Measurements from ENCODE around the gene PTPN6.
A peak's percentile ranks its signal among the peaks of the same experiment; 100 is the strongest.
"Not testable (repeated sequence)": the region's sequence is repeated elsewhere in the genome, so short reads cannot be mapped to it uniquely, and the experiment has no call there.

PTPN6 gene

GRCh38 chr12:6950811-6951540, at the start of gene PTPN6:
Gene PTPN6 (plus strand): TSS chr12:6951356. CDS start chr12:6951513, 157 bp downstream.
- DNase-seq: peak; percentile 65 to 77

GRCh38 chr12:6902448-6902847, 48.7 kb upstream of the PTPN6 start:
- DNase-seq: no peak

- no peak for DNase-seq
Observed at GRCh38 chr12:6903722-6904121, 47.4 kb upstream of the PTPN6 start.

- DNase-seq: peak; percentile 99
Observed at GRCh38 chr12:6904280-6905276, 46.6 kb upstream of the PTPN6 start, which contains the start of gene LRRC23. Gene LRRC23 (plus strand): TSS chr12:6904822. CDS start chr12:6905634, 812 bp downstream.

GRCh38 chr12:6905414-6906040, 45.6 kb upstream of the PTPN6 start:
- DNase-seq: no peak

- DNase-seq: not testable (repeated sequence)
Observed at GRCh38 chr12:6908141-6908540, 43.0 kb upstream of the PTPN6 start.

- no peak for DNase-seq
Observed at GRCh38 chr12:6909421-6910145, 41.6 kb upstream of the PTPN6 start.

- no peak for DNase-seq
Observed at GRCh38 chr12:6912164-6912935, 38.8 kb upstream of the PTPN6 start.

- peak; percentile 85 to 86 for DNase-seq
Observed at GRCh38 chr12:6914246-6914946, 36.8 kb upstream of the PTPN6 start, which contains the start of gene ENO2. Gene ENO2 (plus strand): TSS chr12:6914580. CDS start chr12:6915833, 1,253 bp downstream.

- DNase-seq: no peak
Observed at GRCh38 chr12:6914947-6915788, 36.0 kb upstream of the PTPN6 start.

- no peak for DNase-seq
Observed at GRCh38 chr12:6915789-6916285, 35.3 kb upstream of the PTPN6 start.

- DNase-seq: no peak
Observed at GRCh38 chr12:6916426-6917200, 34.5 kb upstream of the PTPN6 start.

GRCh38 chr12:6917491-6918231, 33.5 kb upstream of the PTPN6 start:
- no peak for DNase-seq

GRCh38 chr12:6919588-6919987, 31.6 kb upstream of the PTPN6 start:
- DNase-seq: no peak

GRCh38 chr12:6921539-6921938, 29.6 kb upstream of the PTPN6 start:
- no peak for DNase-seq

GRCh38 chr12:6921996-6922946, 28.9 kb upstream of the PTPN6 start:
- DNase-seq: no peak
